ENCODE data around the gene CYB5RL.
A peak's percentile ranks its signal among the peaks of the same experiment; 100 is the strongest.

CYB5RL gene

GRCh38 chr1:54243022-54243421 is 43.2 kb upstream of the CYB5RL start:
- Histone ChIP-seq H3K4me1 (ENCODE audit: insufficient read depth, low read length) (no peaks in the 10 kb centered on the region), H2AFZ (ENCODE audit: low read depth, low read length) (no peak overlapping the region), H3K9ac (ENCODE audit: low read depth, low read length) (no peak overlapping the region), H3K36me3 (ENCODE audit: insufficient read depth, low read length) (peaks cover 91% of the 10 kb centered on the region), H3K27me3 (ENCODE audit: insufficient read depth, low read length, poor library complexity) (no peaks in the 10 kb centered on the region), H3K4me2 (ENCODE audit: insufficient read depth, low read length) (no peak overlapping the region), H3K79me2 (ENCODE audit: insufficient read depth, low read length) (no peaks in the 10 kb centered on the region), H3K4me3 (ENCODE audit: low read depth in 1 of 2, low read length in 2 of 2) (no peak overlapping the region), H3K27ac (ENCODE audit: low read length) (no peak overlapping the region), H4K20me1 (ENCODE audit: insufficient read depth, low read length) (peaks cover 13% of the 10 kb centered on the region), H3K9me3 (ENCODE audit: insufficient read depth, low read length, severe bottlenecking) (no peaks in the 10 kb centered on the region)
- no peak for ATAC-seq (ENCODE audit: insufficient read depth, low read depth)
- TF ChIP-seq CTCF (IDR thresholded peaks at IDR 0.05; ENCODE audit: borderline replicate concordance, extremely low read depth, low read length, poor library complexity, severe bottlenecking) (no peak), EZH2 (IDR thresholded peaks at IDR 0.05; ENCODE audit: borderline replicate concordance, low read depth, low read length, severe bottlenecking) (no peak)
- no peak for DNase-seq

- peaks cover 91% of the 10 kb centered on the region for H3K36me3 ChIP-seq (ENCODE audit: insufficient read depth, low read length)
- H3K4me1 ChIP-seq (ENCODE audit: insufficient read depth, low read length), result no peaks in the 10 kb centered on the region
- DNase-seq (no peak), ATAC-seq (ENCODE audit: insufficient read depth, low read depth) (no peak)
- no peak overlapping the region for H2AFZ ChIP-seq (ENCODE audit: low read depth, low read length)
- no peak overlapping the region for H3K9ac ChIP-seq (ENCODE audit: low read depth, low read length)
- no peaks in the 10 kb centered on the region for H3K9me3 ChIP-seq (ENCODE audit: insufficient read depth, low read length, severe bottlenecking)
- TF ChIP-seq CTCF (IDR thresholded peaks at IDR 0.05; ENCODE audit: borderline replicate concordance, extremely low read depth, low read length, poor library complexity, severe bottlenecking) (no peak), EZH2 (IDR thresholded peaks at IDR 0.05; ENCODE audit: borderline replicate concordance, low read depth, low read length, severe bottlenecking) (no peak)
- no peak overlapping the region for H3K27ac ChIP-seq (ENCODE audit: low read length)
- H3K27me3 ChIP-seq (ENCODE audit: insufficient read depth, low read length, poor library complexity), result no peaks in the 10 kb centered on the region
- H3K79me2 ChIP-seq (ENCODE audit: insufficient read depth, low read length), result no peaks in the 10 kb centered on the region
- no peak overlapping the region for H3K4me2 ChIP-seq (ENCODE audit: insufficient read depth, low read length)
- H4K20me1 ChIP-seq (ENCODE audit: insufficient read depth, low read length), result peaks cover 5% of the 10 kb centered on the region
- no peak overlapping the region for H3K4me3 ChIP-seq (ENCODE audit: low read depth in 1 of 2, low read length in 2 of 2)
Measured at GRCh38 chr1:54241364-54241763, 41.5 kb upstream of the CYB5RL start.

GRCh38 chr1:54240741-54241335 is 41.0 kb upstream of the CYB5RL start:
- TF ChIP-seq EZH2 (IDR thresholded peaks at IDR 0.05; ENCODE audit: borderline replicate concordance, low read depth, low read length, severe bottlenecking) (no peak), CTCF (IDR thresholded peaks at IDR 0.05; ENCODE audit: borderline replicate concordance, extremely low read depth, low read length, poor library complexity, severe bottlenecking) (peak; percentile 2)
- H3K4me1 ChIP-seq (ENCODE audit: insufficient read depth, low read length), result no peaks in the 10 kb centered on the region
- H3K4me3 ChIP-seq (ENCODE audit: low read depth in 1 of 2, low read length in 2 of 2), result no peak overlapping the region
- ATAC-seq (ENCODE audit: insufficient read depth, low read depth) (no peak), DNase-seq (no peak)
- H3K36me3 ChIP-seq (ENCODE audit: insufficient read depth, low read length), result peaks cover 91% of the 10 kb centered on the region
- no peak overlapping the region for H3K9ac ChIP-seq (ENCODE audit: low read depth, low read length)
- no peak overlapping the region for H2AFZ ChIP-seq (ENCODE audit: low read depth, low read length)
- H3K9me3 ChIP-seq (ENCODE audit: insufficient read depth, low read length, severe bottlenecking), result no peaks in the 10 kb centered on the region
- peaks cover 3% of the 10 kb centered on the region for H4K20me1 ChIP-seq (ENCODE audit: insufficient read depth, low read length)
- H3K79me2 ChIP-seq (ENCODE audit: insufficient read depth, low read length), result no peaks in the 10 kb centered on the region
- no peak overlapping the region for H3K27ac ChIP-seq (ENCODE audit: low read length)
- no peaks in the 10 kb centered on the region for H3K27me3 ChIP-seq (ENCODE audit: insufficient read depth, low read length, poor library complexity)
- no peak overlapping the region for H3K4me2 ChIP-seq (ENCODE audit: insufficient read depth, low read length)
